Stromal cell of bone marrow (primary cell): ENCODE results near the gene CELSR2.

Experiments
- DNase-seq: peaks from one replicate; pipeline ENCODE4 v3.0.0-alpha.2; 2012; ENCODE audit warnings: low read depth

CELSR2 gene

GRCh38 chr1:109251277-109252166 is 2.2 kb downstream of the CELSR2 start:
- DNase-seq = no peak

GRCh38 chr1:109252167-109252892 is 3.0 kb downstream of the CELSR2 start:
- no peak for DNase-seq

- DNase-seq = no peak
These were observed 3.8 kb downstream of the CELSR2 start for GRCh38 chr1:109252893-109253802.

GRCh38 chr1:109253803-109254620 is 4.7 kb downstream of the CELSR2 start:
- no peak for DNase-seq

GRCh38 chr1:109254621-109255096 is 5.3 kb downstream of the CELSR2 start:
- DNase-seq = no peak

- DNase-seq = no peak
These were observed 5.8 kb downstream of the CELSR2 start for GRCh38 chr1:109255097-109255651.

GRCh38 chr1:109255678-109256077 is 6.3 kb downstream of the CELSR2 start:
- no peak for DNase-seq

GRCh38 chr1:109256085-109256484 is 6.7 kb downstream of the CELSR2 start:
- no peak for DNase-seq

- DNase-seq = no peak
These were observed 7.8 kb downstream of the CELSR2 start for GRCh38 chr1:109256971-109257681.

- no peak for DNase-seq
These were observed 8.5 kb downstream of the CELSR2 start for GRCh38 chr1:109257682-109258421.

GRCh38 chr1:109258481-109259466 is 9.4 kb downstream of the CELSR2 start:
- DNase-seq = no peak

- no peak for DNase-seq
These were observed 10.6 kb downstream of the CELSR2 start for GRCh38 chr1:109259674-109260557.

- no peak for DNase-seq
These were observed 11.7 kb downstream of the CELSR2 start for GRCh38 chr1:109261006-109261405.

- no peak for DNase-seq
These were observed 12.2 kb downstream of the CELSR2 start for GRCh38 chr1:109261578-109261977.

- no peak for DNase-seq
These were observed 13.1 kb downstream of the CELSR2 start for GRCh38 chr1:109262231-109263055.

- DNase-seq = no peak
These were observed 13.9 kb downstream of the CELSR2 start for GRCh38 chr1:109263234-109263596.
